ENCODE measurements around the gene SBF2. TPM values are rescaled to one million over a fixed set of nuclear protein-coding genes. Genes with fewer than 3 reads are reported as not detected.
A peak's percentile ranks its signal among the peaks of the same experiment; 100 is the strongest.

The SBF2 gene
- total and polyA plus RNA-seq, 2 of the 13 experiments (the other 11 are each of a cell fraction or from before 2014, with no cell fraction given): 24.0 to 45.8 TPM

GRCh38 chr11:10293423-10294289, at the start of gene SBF2 (continued):
- TF ChIP-seq NFAT5 (CRISPR knock-in tag; IDR thresholded peaks at IDR 0.05): no peak
- TF ChIP-seq BCL6 (CRISPR knock-in tag; IDR thresholded peaks at IDR 0.05): peak; percentile 84
- TF ChIP-seq E2F2 (CRISPR knock-in tag; IDR thresholded peaks at IDR 0.05; ENCODE audit: borderline replicate concordance): no peak
- no peak for TF ChIP-seq TRIM22 (IDR thresholded peaks at IDR 0.05)
- no peak for TF ChIP-seq ZNF24 (IDR thresholded peaks at IDR 0.05)
- no peak for TF ChIP-seq FLYWCH1 (CRISPR knock-in tag; IDR thresholded peaks at IDR 0.05)
- no peak for TF ChIP-seq NFE2 (CRISPR knock-in tag; IDR thresholded peaks at IDR 0.05)
- no peak for TF ChIP-seq HNRNPH1 (optimal IDR thresholded peaks at IDR 0.05; ENCODE audit: low read depth, low read length)
- TF ChIP-seq THAP11 (CRISPR knock-in tag; IDR thresholded peaks at IDR 0.05): 0 out of 2 replicates have a peak, but pooled peaks have one; percentile 17
- TF ChIP-seq TOE1 (CRISPR knock-in tag; IDR thresholded peaks at IDR 0.05): no peak
- no peak for TF ChIP-seq DPF2 (CRISPR knock-in tag; IDR thresholded peaks at IDR 0.05; ENCODE audit: borderline replicate concordance, low read depth)
- TF ChIP-seq PRPF4 (IDR thresholded peaks at IDR 0.05; ENCODE audit: low read depth, low read length, poor library complexity, severe bottlenecking): no peak
- no peak for TF ChIP-seq SP1 (IDR thresholded peaks at IDR 0.05)
- TF ChIP-seq SP1 (CRISPR knock-in tag; IDR thresholded peaks at IDR 0.05): 0 out of 2 replicates have a peak, but pooled peaks have one; percentile 54
- no peak for TF ChIP-seq ZNF746 (CRISPR knock-in tag; IDR thresholded peaks at IDR 0.05)
- no peak for TF ChIP-seq ATF7 (IDR thresholded peaks at IDR 0.05)
- TF ChIP-seq ATF7 (CRISPR knock-in tag; IDR thresholded peaks at IDR 0.05): no peak
- 0 out of 2 replicates have a peak, but pooled peaks have one; percentile 64 for TF ChIP-seq ZNF446 (CRISPR knock-in tag; IDR thresholded peaks at IDR 0.05)
- peak; percentile 33; the same call in 1 of the 2 replicates for TF ChIP-seq RXRB (CRISPR knock-in tag; IDR thresholded peaks at IDR 0.05; ENCODE audit: borderline replicate concordance)
- no peak; the same call in 1 of the 2 replicates for TF ChIP-seq JDP2 (CRISPR knock-in tag; IDR thresholded peaks at IDR 0.05; ENCODE audit: borderline replicate concordance)
- peak; percentile 56; the same call in 1 of the 2 replicates for TF ChIP-seq DMAP1 (CRISPR knock-in tag; IDR thresholded peaks at IDR 0.05)
- TF ChIP-seq MLX (CRISPR knock-in tag; IDR thresholded peaks at IDR 0.05): no peak
- TF ChIP-seq CREBL2 (CRISPR knock-in tag; IDR thresholded peaks at IDR 0.05; ENCODE audit: borderline replicate concordance): no peak
